A549 (cell line): ENCODE results near the gene RHOF. TPM values are rescaled to one million over a fixed set of nuclear protein-coding genes. Genes with fewer than 3 reads are reported as not detected.

Source experiments
- ATAC-seq, 2 experiments: fragments of 200-7000 bp in 1 of 2; fragments of >200 bp in 1 of 2; cut with Nextera tagmentation in 1 of 2; cut with Tn5 transposase in 1 of 2; 3 replicates each; pipeline versions ENCODE4 v1.8.0 to v1.9.1; 2018 to 2020; ENCODE audit warnings: mild to moderate bottlenecking in 1 of 2, moderate library complexity in 1 of 2
- CTCF ChIA-PET: fragments of 300-600 bp; sonication (Branson Sonifier 250); formaldehyde crosslinking; extraction: SDS; loops from one replicate; lab custom pipeline; 2021; ENCODE audit warnings: antibody characterized with exemption, inconsistent platforms; lab: Yijun Ruan, JAX
- POLR2A ChIA-PET: fragments of 350-600 bp; formaldehyde crosslinking; extraction: SDS; loops from one replicate; lab custom pipeline; 2021; ENCODE audit warnings: antibody characterized with exemption, inconsistent platforms; lab: Yijun Ruan, JAX
- DNase-seq, 2 experiments: peaks; one replicate each; pipeline versions ENCODE4 v3.0.0 to v3.0.0-alpha.2; 2011 to 2016; ENCODE audit warnings: low read depth in 1 of 2, low spot score in 1 of 2
- FAIRE-seq: peaks from 2 replicates; lab custom pipeline; 2011; peaks lifted over from hg19 to GRCh38; lab: Jason Lieb, UNC
- H3K27ac ChIP-seq, 2 experiments: fragments of >200 bp; sonication (Bioruptor Twin); formaldehyde crosslinking; 3 replicates each; pipeline ENCODE4 v1.5.1; 2016 to 2017
- H3K4me1 ChIP-seq: fragments of >200 bp; sonication (Bioruptor Twin); formaldehyde crosslinking; 3 replicates; pipeline ENCODE4 v1.6.1; 2016
- H3K4me2 ChIP-seq: fragments of >200 bp; sonication (Bioruptor Twin); formaldehyde crosslinking; 3 replicates; pipeline ENCODE4 v1.6.1; 2016
- H3K4me3 ChIP-seq: fragments of >200 bp; sonication (Bioruptor Twin); formaldehyde crosslinking; 3 replicates; pipeline ENCODE4 v1.5.1; 2016
- H3K9me3 ChIP-seq: fragments of >200 bp; sonication (Bioruptor Twin); formaldehyde crosslinking; 3 replicates; pipeline ENCODE4 v1.6.1; 2016
- CHD2 ChIP-seq: fragments of 150-350 bp; IDR thresholded peaks from 2 replicates; pipeline ENCODE4 v1.6.1; 2014; ENCODE audit warnings: low read length; ENCODE audit not compliant: partially characterized antibody
- EHMT2 ChIP-seq: fragments of 200-600 bp; sonication (generic); IDR thresholded peaks from 2 replicates; pipeline ENCODE4 v1.6.1; 2016; ENCODE audit warnings: antibody characterized with exemption, low read depth, mild to moderate bottlenecking, moderate library complexity
- EP300 ChIP-seq, 2 experiments: fragments of >200 bp; sonication (Bioruptor Twin); formaldehyde crosslinking; IDR thresholded peaks; 2 replicates in 1 of 2; 3 replicates in 1 of 2; pipeline ENCODE4 v1.6.1; 2016 to 2017
- FOSB ChIP-seq: fragments of 250-450 bp; sonication (Bioruptor Pico); IDR thresholded peaks from 2 replicates; pipeline ENCODE4 v1.5.0; 2020; ENCODE audit warnings: mild to moderate bottlenecking, moderate library complexity
- FOSL2 ChIP-seq, 2 experiments: fragments of 450-650 bp in 1 of 2; fragments of >200 bp in 1 of 2; sonication (Bioruptor Twin) in 1 of 2; formaldehyde crosslinking; IDR thresholded peaks; 2 replicates each; pipeline versions ENCODE4 v1.5.0 to v1.6.1; 2016 to 2020; ENCODE audit warnings: mild to moderate bottlenecking in 1 of 2, moderate library complexity in 1 of 2
- HDAC2 ChIP-seq: fragments of 200-600 bp; sonication (generic); IDR thresholded peaks from 2 replicates; pipeline ENCODE4 v1.6.1; 2016
- HEYL ChIP-seq: fragments of 250-450 bp; sonication (Bioruptor Pico); IDR thresholded peaks from 2 replicates; pipeline ENCODE4 v1.8.0; 2021; ENCODE audit warnings: mild to moderate bottlenecking, moderate library complexity
- HOXA7 ChIP-seq: fragments of 250-450 bp; sonication (Bioruptor Pico); IDR thresholded peaks from 2 replicates; pipeline ENCODE4 v1.5.0; 2020; ENCODE audit warnings: mild to moderate bottlenecking, moderate library complexity
- HOXB5 ChIP-seq: fragments of 250-450 bp; sonication (Bioruptor Pico); IDR thresholded peaks from 2 replicates; pipeline ENCODE4 v1.5.0; 2020; ENCODE audit warnings: mild to moderate bottlenecking, moderate library complexity
- JUN ChIP-seq, 2 experiments: fragments of >200 bp; sonication (Bioruptor Twin); formaldehyde crosslinking; IDR thresholded peaks; 2 replicates in 1 of 2; 3 replicates in 1 of 2; pipeline ENCODE4 v1.6.1; 2016 to 2017
- KDM1A ChIP-seq: fragments of 200-600 bp; sonication (generic); IDR thresholded peaks from 2 replicates; pipeline ENCODE4 v1.6.1; 2016; ENCODE audit warnings: low read depth, mild to moderate bottlenecking
- MAFK ChIP-seq: fragments of 450-650 bp; IDR thresholded peaks from 2 replicates; pipeline ENCODE4 v1.6.1; 2014; ENCODE audit not compliant: partially characterized antibody
- MAX ChIP-seq: IDR thresholded peaks from 2 replicates; pipeline ENCODE4 v1.6.1; 2012
- MAZ ChIP-seq: fragments of 150-350 bp; IDR thresholded peaks from 2 replicates; pipeline ENCODE4 v1.6.1; 2014; ENCODE audit warnings: antibody characterized with exemption, low read depth, low read length, borderline replicate concordance
- NFE2L2 ChIP-seq: fragments of 150-350 bp; conservative IDR thresholded peaks from 2 replicates; pipeline ENCODE4 v1.6.1; 2014; ENCODE audit warnings: low read length
- NPAS2 ChIP-seq: fragments of 250-450 bp; sonication (Bioruptor Pico); IDR thresholded peaks from 2 replicates; pipeline ENCODE4 v1.8.0; 2022; ENCODE audit warnings: mild to moderate bottlenecking, moderate library complexity, borderline replicate concordance
- NR3C1 ChIP-seq: fragments of >200 bp; sonication (Bioruptor Twin); formaldehyde crosslinking; IDR thresholded peaks from 3 replicates; pipeline ENCODE4 v1.6.1; 2017
- PHF8 ChIP-seq: fragments of 200-600 bp; sonication (generic); IDR thresholded peaks from 2 replicates; pipeline ENCODE4 v1.6.1; 2016; ENCODE audit warnings: low read depth, mild to moderate bottlenecking, antibody characterized with exemption, moderate library complexity, borderline replicate concordance
- POLR2A ChIP-seq: IDR thresholded peaks from 2 replicates; pipeline ENCODE4 v1.6.1; 2012; ENCODE audit warnings: mild to moderate bottlenecking, low read length
- POLR2AphosphoS2 ChIP-seq: conservative IDR thresholded peaks from 2 replicates; pipeline ENCODE4 v1.6.1; 2012; ENCODE audit warnings: low read length, improper control_type of control experiment, inconsistent platforms
- RAD21 ChIP-seq, 2 experiments: fragments of >200 bp in 1 of 2; sonication (Bioruptor Twin) in 1 of 2; formaldehyde crosslinking in 1 of 2; IDR thresholded peaks in 1 of 2; conservative IDR thresholded peaks in 1 of 2; 2 replicates in 1 of 2; 3 replicates in 1 of 2; pipeline ENCODE4 v1.6.1; 2012 to 2018; ENCODE audit warnings: inconsistent platforms in 1 of 2
- REST ChIP-seq: fragments of 200-600 bp; sonication (generic); IDR thresholded peaks from 2 replicates; pipeline ENCODE4 v1.6.1; 2016; ENCODE audit warnings: antibody characterized with exemption, mild to moderate bottlenecking, moderate library complexity
- SREBF2 ChIP-seq: fragments of 450-650 bp; IDR thresholded peaks from 2 replicates; pipeline ENCODE4 v1.6.1; 2014; ENCODE audit warnings: mild to moderate bottlenecking, moderate library complexity
- USF2 ChIP-seq: fragments of 450-650 bp; IDR thresholded peaks from 2 replicates; pipeline ENCODE4 v1.6.1; 2014; ENCODE audit warnings: antibody characterized with exemption
- ZFP36 ChIP-seq: fragments of 450-650 bp; IDR thresholded peaks from 2 replicates; pipeline ENCODE4 v1.6.1; 2014; ENCODE audit warnings: borderline replicate concordance; ENCODE audit not compliant: partially characterized antibody
- ZSCAN20 ChIP-seq: fragments of 250-450 bp; sonication (Bioruptor Pico); IDR thresholded peaks from 2 replicates; pipeline ENCODE4 v1.8.0; 2022; ENCODE audit warnings: mild to moderate bottlenecking, moderate library complexity
- WGBS: methylation state at CpG from one replicate; pipeline ENCODE4 v1.1.6; 2017; ENCODE audit errors: missing lambda C conversion rate; 5-methylcytosine and 5-hydroxymethylcytosine counted together
- polyA plus RNA-seq, 4 experiments: library from polyadenylated mRNA; depleted of rRNA in 3 of 4; stranded (reverse); fragments of >200 nt; fragmentation: RNase III in 1 of 4; extraction: RNeasy Plus Mini Kit Qiagen cat#74134 plus additional on column Dnase treatment in 1 of 4; gene quantifications; 2 replicates in 3 of 4; 3 replicates in 1 of 4; pipeline ENCODE4 v1.2.3, GENCODE V29; 2011 to 2017

The RHOF gene
- polyA plus RNA-seq, 2 of the 4 experiments (the other 2 are of a cell fraction), result 47.1 to 52.3 TPM

- ATAC-seq, result no peak
- DNase-seq, result no peak
- H3K9me3 ChIP-seq, result no peaks in the 10 kb centered on the region
- H3K4me1 ChIP-seq, result no peaks in the 10 kb centered on the region
- H3K4me3 ChIP-seq, result no peak overlapping the region
- no peak overlapping the region for H3K4me2 ChIP-seq
- CTCF ChIA-PET, result interaction anchor here (1.2 to 72.2 kb wide), 2 partner anchors 18 to 34 kb away, joined by 4 to 2657 read pairs; partner anchors contain the start of genes RHOF and SETD1B
- H3K27ac ChIP-seq, result no peak overlapping the region
- POLR2A ChIA-PET, result no interaction called here
- TF ChIP-seq KDM1A, result no peak
- TF ChIP-seq HEYL, result no peak
- no peak for TF ChIP-seq JUN (IDR thresholded peaks at IDR 0.05)
- TF ChIP-seq NPAS2 (CRISPR knock-in tag), result no peak
- TF ChIP-seq FOSL2 (IDR thresholded peaks at IDR 0.05), result no peak
- no peak for TF ChIP-seq FOSL2 (CRISPR knock-in tag; IDR thresholded peaks at IDR 0.05)
- TF ChIP-seq FOSB (CRISPR knock-in tag), result no peak
- TF ChIP-seq HDAC2, result no peak
- 90% methylated on average over 7 of the region's 7 CpGs for WGBS
- FAIRE-seq, result no peak
Observed at GRCh38 chr12:121820056-121820455, 26.6 kb upstream of the RHOF start.

- Histone ChIP-seq H3K4me1 (no peaks in the 10 kb centered on the region), H3K9me3 (no peaks in the 10 kb centered on the region), H3K4me2 (no peak overlapping the region), H3K4me3 (no peak overlapping the region), H3K27ac (no peak overlapping the region)
- 94% methylated on average over 21 of the region's 22 CpGs for WGBS
- ChIA-PET POLR2A (no interaction called here), CTCF (interaction anchor here (72.2 kb wide), 1 partner anchor 34 kb away, joined by 2657 read pairs; the partner anchor contains the start of genes RHOF and SETD1B)
- TF ChIP-seq RAD21 (conservative IDR thresholded peaks at IDR 0.05 in 1 of 2, IDR thresholded peaks at IDR 0.05 in 1 of 2) (no peak), MAZ (no peak), HOXB5 (CRISPR knock-in tag) (no peak), USF2 (no peak), CHD2 (no peak), HEYL (no peak), KDM1A (no peak), EP300 (IDR thresholded peaks at IDR 0.05) (no peak), NPAS2 (CRISPR knock-in tag) (no peak), MAFK (no peak)
- FAIRE-seq (no peak), DNase-seq (no peak), ATAC-seq (no peak)
Observed at GRCh38 chr12:121819212-121819949, 25.9 kb upstream of the RHOF start.

GRCh38 chr12:121817648-121818043 is 24.2 kb upstream of the RHOF start:
- POLR2A ChIA-PET, result no interaction called here
- H3K4me2 ChIP-seq, result no peak overlapping the region
- H3K4me1 ChIP-seq, result peaks cover 13% of the 10 kb centered on the region
- WGBS, result 96% methylated on average over 18 of the region's 18 CpGs
- TF ChIP-seq MAX, result no peak
- TF ChIP-seq REST, result no peak
- no peak for TF ChIP-seq ZFP36
- TF ChIP-seq HOXA7, result no peak
- TF ChIP-seq NR3C1, result no peak
- TF ChIP-seq HEYL, result no peak
- no peak for TF ChIP-seq EHMT2
- no peak for TF ChIP-seq POLR2AphosphoS2
- TF ChIP-seq POLR2A, result no peak
- no peak for TF ChIP-seq ZSCAN20 (CRISPR knock-in tag)
- TF ChIP-seq SREBF2, result no peak
- no peak for TF ChIP-seq NFE2L2
- no peak for TF ChIP-seq MAFK
- no peak for TF ChIP-seq PHF8
- no peak for TF ChIP-seq KDM1A
- no peak for TF ChIP-seq MAZ
- no peaks in the 10 kb centered on the region for H3K9me3 ChIP-seq
- no peak overlapping the region for H3K4me3 ChIP-seq
- FAIRE-seq, result no peak
- no peak overlapping the region for H3K27ac ChIP-seq
- no peak for DNase-seq
- CTCF ChIA-PET, result interaction anchor here (72.2 kb wide), 1 partner anchor 32 kb away, joined by 2657 read pairs; the partner anchor contains the start of genes RHOF and SETD1B
- no peak for ATAC-seq
